Activated CD4-positive, alpha-beta memory T cell treated with anti-CD3 and anti-CD28 coated beads, Interleukin-2, amount 10 ng/mL, durations not matched to agents 7 days and 5 days (primary cell): ENCODE data around the gene GGT6. TPM values are rescaled to one million over a fixed set of nuclear protein-coding genes. Genes with fewer than 3 reads are reported as not detected.

Experiments
- CTCF ChIA-PET: fragments of 350-600 bp; sonication (Branson Sonifier 250); formaldehyde crosslinking; loops from one replicate; lab custom pipeline; 2021; ENCODE audit warnings: antibody characterized with exemption, inconsistent platforms; lab: Charles Lee
- POLR2A ChIA-PET: fragments of 350-600 bp; sonication (Branson Sonifier 250); formaldehyde crosslinking; loops from one replicate; lab custom pipeline; 2021; ENCODE audit warnings: antibody characterized with exemption; lab: Charles Lee
- DNase-seq: peaks from one replicate; pipeline ENCODE4 v3.0.0-alpha.2; 2020
- H3K27ac Mint-ChIP-seq: one replicate; pipeline ENCODE4 v1.8.0; 2021; ENCODE audit warnings: mild to moderate bottlenecking, mixed read lengths
- H3K27me3 Mint-ChIP-seq: one replicate; pipeline ENCODE4 v1.8.0; 2021; ENCODE audit warnings: mixed read lengths
- H3K36me3 Mint-ChIP-seq: one replicate; pipeline ENCODE4 v1.8.0; 2021; ENCODE audit warnings: low read depth, mixed read lengths
- H3K4me1 Mint-ChIP-seq: one replicate; pipeline ENCODE4 v1.8.0; 2021; ENCODE audit warnings: mixed read lengths
- H3K4me3 Mint-ChIP-seq: one replicate; pipeline ENCODE4 v1.8.0; 2021; ENCODE audit warnings: mild to moderate bottlenecking, mixed read lengths
- H3K9me3 Mint-ChIP-seq: one replicate; pipeline ENCODE4 v1.8.0; 2021; ENCODE audit warnings: mixed read lengths
- total RNA-seq, 2 experiments: library from RNA; stranded (reverse); gene quantifications; one replicate each; pipeline ENCODE4 v1.2.3, GENCODE V29; 2021

Gene GGT6
- total RNA-seq, 2 experiments from 2014 or later: not detected

- no peak for DNase-seq
- H3K4me1 Mint-ChIP-seq: peaks cover 30% of the 10 kb centered on the region
- peaks cover 20% of the 10 kb centered on the region for H3K36me3 Mint-ChIP-seq
- ChIA-PET POLR2A (interaction anchor here (0.8 to 3.3 kb wide), 4 partner anchors 9 to 410 kb away, joined by 3 to 15 read pairs (median 3); no protein-coding TSS in a partner anchor), CTCF (interaction anchor here (1.3 to 4.9 kb wide), 3 partner anchors 13 to 133 kb away, joined by 4 to 42 read pairs (median 8); no protein-coding TSS in a partner anchor)
- H3K27ac Mint-ChIP-seq: peak overlapping the region; percentile 47
- peak overlapping the region; percentile 84 for H3K4me3 Mint-ChIP-seq
- no peaks in the 10 kb centered on the region for H3K27me3 Mint-ChIP-seq
- H3K9me3 Mint-ChIP-seq: no peaks in the 10 kb centered on the region
Observed at GRCh38 chr17:4553669-4554068, 6.7 kb downstream of the GGT6 start.

GRCh38 chr17:4551796-4552525 lies 8.4 kb downstream of the GGT6 start:
- peaks cover 27% of the 10 kb centered on the region for H3K4me1 Mint-ChIP-seq
- DNase-seq: no peak
- CTCF ChIA-PET: interaction anchor here (0.8 to 1.6 kb wide), 3 partner anchors 11 to 131 kb away, joined by 3 to 4 read pairs (median 3); no protein-coding TSS in a partner anchor
- POLR2A ChIA-PET: interaction anchor here (0.9 kb wide), 1 partner anchor 15 kb away, joined by 3 read pairs; no protein-coding TSS in a partner anchor
- no peak overlapping the region for H3K4me3 Mint-ChIP-seq
- no peaks in the 10 kb centered on the region for H3K27me3 Mint-ChIP-seq
- H3K27ac Mint-ChIP-seq: no peak overlapping the region
- H3K9me3 Mint-ChIP-seq: no peaks in the 10 kb centered on the region
- H3K36me3 Mint-ChIP-seq: peaks cover 26% of the 10 kb centered on the region

GRCh38 chr17:4551141-4551540 lies 9.2 kb downstream of the GGT6 start:
- Mint-ChIP-seq H3K36me3 (peaks cover 30% of the 10 kb centered on the region), H3K27me3 (no peaks in the 10 kb centered on the region), H3K4me1 (peaks cover 25% of the 10 kb centered on the region), H3K27ac (no peak overlapping the region), H3K9me3 (no peaks in the 10 kb centered on the region), H3K4me3 (no peak overlapping the region)
- ChIA-PET POLR2A (interaction anchor here (0.9 kb wide), 1 partner anchor 15 kb away, joined by 3 read pairs; no protein-coding TSS in a partner anchor), CTCF (interaction anchor here (1.3 to 1.6 kb wide), 3 partner anchors 12 to 97 kb away, joined by 3 to 5 read pairs (median 4); no protein-coding TSS in a partner anchor)
- DNase-seq: no peak

GRCh38 chr17:4550534-4551039 lies 9.8 kb downstream of the GGT6 start:
- CTCF ChIA-PET: interaction anchor here (1.4 to 1.6 kb wide), 2 partner anchors 12 to 16 kb away, joined by 4 to 5 read pairs; no protein-coding TSS in a partner anchor
- no peaks in the 10 kb centered on the region for H3K9me3 Mint-ChIP-seq
- no peak overlapping the region for H3K27ac Mint-ChIP-seq
- H3K4me3 Mint-ChIP-seq: no peak overlapping the region
- POLR2A ChIA-PET: no interaction called here
- DNase-seq: no peak
- no peaks in the 10 kb centered on the region for H3K27me3 Mint-ChIP-seq
- peaks cover 30% of the 10 kb centered on the region for H3K36me3 Mint-ChIP-seq
- peaks cover 19% of the 10 kb centered on the region for H3K4me1 Mint-ChIP-seq

GRCh38 chr17:4549781-4550533 lies 10.4 kb downstream of the GGT6 start:
- CTCF ChIA-PET: interaction anchor here (1.4 kb wide), 1 partner anchor 17 kb away, joined by 5 read pairs; no protein-coding TSS in a partner anchor
- Mint-ChIP-seq H3K9me3 (no peaks in the 10 kb centered on the region), H3K4me3 (no peak overlapping the region), H3K27me3 (no peaks in the 10 kb centered on the region), H3K27ac (no peak overlapping the region), H3K36me3 (peaks cover 32% of the 10 kb centered on the region), H3K4me1 (peaks cover 13% of the 10 kb centered on the region)
- no peak for DNase-seq
- POLR2A ChIA-PET: no interaction called here

GRCh38 chr17:4548721-4549531 lies 11.5 kb downstream of the GGT6 start:
- H3K4me1 Mint-ChIP-seq: peaks cover 4% of the 10 kb centered on the region
- H3K27ac Mint-ChIP-seq: no peak overlapping the region
- ChIA-PET POLR2A (no interaction called here), CTCF (no interaction called here)
- H3K9me3 Mint-ChIP-seq: no peaks in the 10 kb centered on the region
- no peaks in the 10 kb centered on the region for H3K27me3 Mint-ChIP-seq
- H3K36me3 Mint-ChIP-seq: peaks cover 32% of the 10 kb centered on the region
- H3K4me3 Mint-ChIP-seq: no peak overlapping the region
- DNase-seq: no peak

GRCh38 chr17:4548061-4548461 lies 12.3 kb downstream of the GGT6 start:
- Mint-ChIP-seq H3K36me3 (peaks cover 31% of the 10 kb centered on the region), H3K4me1 (no peaks in the 10 kb centered on the region), H3K27ac (no peak overlapping the region), H3K9me3 (no peaks in the 10 kb centered on the region), H3K4me3 (no peak overlapping the region), H3K27me3 (no peaks in the 10 kb centered on the region)
- ChIA-PET CTCF (no interaction called here), POLR2A (no interaction called here)
- DNase-seq: no peak

- ChIA-PET CTCF (no interaction called here), POLR2A (no interaction called here)
- Mint-ChIP-seq H3K4me3 (no peak overlapping the region), H3K9me3 (no peaks in the 10 kb centered on the region), H3K36me3 (peaks cover 34% of the 10 kb centered on the region), H3K27ac (no peak overlapping the region), H3K27me3 (no peaks in the 10 kb centered on the region), H3K4me1 (no peaks in the 10 kb centered on the region)
- no peak for DNase-seq
Observed at GRCh38 chr17:4547118-4547906, 13.1 kb downstream of the GGT6 start.

- no peaks in the 10 kb centered on the region for H3K9me3 Mint-ChIP-seq
- H3K27me3 Mint-ChIP-seq: no peaks in the 10 kb centered on the region
- CTCF ChIA-PET: no interaction called here
- no peaks in the 10 kb centered on the region for H3K4me1 Mint-ChIP-seq
- no peak for DNase-seq
- POLR2A ChIA-PET: interaction anchor here (1.0 kb wide), 1 partner anchor 10 kb away, joined by 3 read pairs; the partner anchor contains the start of gene MYBBP1A
- H3K27ac Mint-ChIP-seq: no peak overlapping the region
- H3K36me3 Mint-ChIP-seq: peaks cover 26% of the 10 kb centered on the region
- no peak overlapping the region for H3K4me3 Mint-ChIP-seq
Observed at GRCh38 chr17:4545217-4545951, 15.0 kb downstream of the GGT6 start.

GRCh38 chr17:4544951-4545216 lies 15.5 kb downstream of the GGT6 start:
- Mint-ChIP-seq H3K4me3 (no peak overlapping the region), H3K9me3 (no peaks in the 10 kb centered on the region), H3K36me3 (peaks cover 24% of the 10 kb centered on the region), H3K4me1 (no peaks in the 10 kb centered on the region), H3K27me3 (no peaks in the 10 kb centered on the region), H3K27ac (no peak overlapping the region)
- no peak for DNase-seq
- POLR2A ChIA-PET: interaction anchor here (1.0 kb wide), 1 partner anchor 10 kb away, joined by 3 read pairs; the partner anchor contains the start of gene MYBBP1A
- CTCF ChIA-PET: no interaction called here

- no peak overlapping the region for H3K4me3 Mint-ChIP-seq
- no peaks in the 10 kb centered on the region for H3K4me1 Mint-ChIP-seq
- POLR2A ChIA-PET: interaction anchor here (1.0 to 1.2 kb wide), 2 partner anchors 10 to 11 kb away, joined by 3 read pairs; partner anchors contain the start of gene MYBBP1A
- H3K27me3 Mint-ChIP-seq: no peaks in the 10 kb centered on the region
- no peaks in the 10 kb centered on the region for H3K9me3 Mint-ChIP-seq
- peaks cover 28% of the 10 kb centered on the region for H3K36me3 Mint-ChIP-seq
- no peak overlapping the region for H3K27ac Mint-ChIP-seq
- DNase-seq: no peak
- CTCF ChIA-PET: no interaction called here
Observed at GRCh38 chr17:4544135-4544950, 16.0 kb downstream of the GGT6 start.
